Colon (tissue), 2 donors: ENCODE measurements around the gene ATG16L2.

Source experiments
- FAIRE-seq: peaks from 2 replicates; lab custom pipeline; 2012; peaks lifted over from hg19 to GRCh38; lab: Jason Lieb, UNC
- donor health status: control.
- donor health status: control.

ATG16L2 gene, protein sequence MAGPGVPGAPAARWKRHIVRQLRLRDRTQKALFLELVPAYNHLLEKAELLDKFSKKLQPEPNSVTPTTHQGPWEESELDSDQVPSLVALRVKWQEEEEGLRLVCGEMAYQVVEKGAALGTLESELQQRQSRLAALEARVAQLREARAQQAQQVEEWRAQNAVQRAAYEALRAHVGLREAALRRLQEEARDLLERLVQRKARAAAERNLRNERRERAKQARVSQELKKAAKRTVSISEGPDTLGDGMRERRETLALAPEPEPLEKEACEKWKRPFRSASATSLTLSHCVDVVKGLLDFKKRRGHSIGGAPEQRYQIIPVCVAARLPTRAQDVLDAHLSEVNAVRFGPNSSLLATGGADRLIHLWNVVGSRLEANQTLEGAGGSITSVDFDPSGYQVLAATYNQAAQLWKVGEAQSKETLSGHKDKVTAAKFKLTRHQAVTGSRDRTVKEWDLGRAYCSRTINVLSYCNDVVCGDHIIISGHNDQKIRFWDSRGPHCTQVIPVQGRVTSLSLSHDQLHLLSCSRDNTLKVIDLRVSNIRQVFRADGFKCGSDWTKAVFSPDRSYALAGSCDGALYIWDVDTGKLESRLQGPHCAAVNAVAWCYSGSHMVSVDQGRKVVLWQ

DNA sequence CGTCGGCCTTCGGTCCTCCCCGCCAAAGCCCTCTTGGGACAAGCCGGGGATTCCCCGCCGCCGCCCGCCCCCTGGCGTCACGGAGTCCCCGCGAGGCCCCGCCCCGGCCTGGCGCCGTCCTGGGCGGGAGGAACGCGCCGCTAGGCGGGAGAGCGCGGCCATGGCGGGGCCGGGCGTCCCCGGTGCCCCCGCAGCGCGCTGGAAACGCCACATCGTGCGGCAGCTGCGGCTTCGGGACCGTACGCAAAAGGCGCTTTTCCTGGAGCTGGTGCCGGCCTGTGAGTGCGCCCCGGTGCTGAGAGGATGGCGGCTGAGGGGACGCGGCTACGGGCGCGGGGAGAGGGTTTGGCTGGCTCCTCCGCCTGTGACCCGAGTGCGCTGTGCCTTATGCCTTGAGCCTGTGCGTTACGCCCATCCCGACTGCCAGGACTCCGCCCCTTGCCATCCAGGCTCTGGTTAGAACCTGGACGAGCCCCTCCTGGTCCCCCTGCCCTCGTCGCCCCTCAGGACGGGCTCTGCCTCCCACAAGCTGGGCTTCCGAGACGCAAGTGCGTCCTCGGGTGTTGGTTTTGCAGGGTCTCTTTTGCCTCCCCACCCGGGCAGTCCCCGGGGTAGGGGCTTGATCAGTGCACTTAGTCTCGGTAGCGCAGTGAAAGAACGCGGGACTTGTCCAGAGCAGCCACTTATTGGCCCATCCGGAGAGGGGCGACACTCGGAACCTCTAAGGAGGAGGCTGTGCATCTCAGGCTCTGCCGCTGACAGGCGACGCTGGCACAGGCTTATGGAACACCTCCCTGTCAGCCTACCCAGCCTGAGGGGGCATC lies at the start of gene ATG16L2:
Gene ATG16L2, plus strand, starts transcription at position 126 of the 824 bp plus-strand sequence. Its CDS starts 35 bp downstream, at position 161.
- no peak for FAIRE-seq

DNA sequence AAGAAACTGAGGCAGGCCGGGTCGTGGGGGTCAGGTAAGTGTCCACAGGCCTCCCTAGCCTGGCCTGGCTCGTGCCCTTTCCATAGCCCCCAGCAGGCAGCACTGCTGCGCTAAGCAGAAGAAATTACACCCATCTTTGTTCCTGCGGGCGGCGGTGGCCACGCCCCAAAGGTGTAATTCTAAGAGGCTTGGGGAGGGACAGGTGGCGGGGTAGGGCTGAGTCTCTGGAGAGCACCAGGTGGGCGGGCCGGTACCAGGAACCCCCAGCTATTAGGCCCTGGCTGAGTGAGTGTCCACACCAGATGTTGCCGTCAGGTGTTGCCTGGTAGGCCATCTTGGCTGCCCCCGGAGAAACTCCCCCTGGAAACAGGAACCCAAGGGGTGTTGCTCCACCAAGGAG lies 49.7 kb upstream of the ATG16L2 start:
- FAIRE-seq: no peak

DNA sequence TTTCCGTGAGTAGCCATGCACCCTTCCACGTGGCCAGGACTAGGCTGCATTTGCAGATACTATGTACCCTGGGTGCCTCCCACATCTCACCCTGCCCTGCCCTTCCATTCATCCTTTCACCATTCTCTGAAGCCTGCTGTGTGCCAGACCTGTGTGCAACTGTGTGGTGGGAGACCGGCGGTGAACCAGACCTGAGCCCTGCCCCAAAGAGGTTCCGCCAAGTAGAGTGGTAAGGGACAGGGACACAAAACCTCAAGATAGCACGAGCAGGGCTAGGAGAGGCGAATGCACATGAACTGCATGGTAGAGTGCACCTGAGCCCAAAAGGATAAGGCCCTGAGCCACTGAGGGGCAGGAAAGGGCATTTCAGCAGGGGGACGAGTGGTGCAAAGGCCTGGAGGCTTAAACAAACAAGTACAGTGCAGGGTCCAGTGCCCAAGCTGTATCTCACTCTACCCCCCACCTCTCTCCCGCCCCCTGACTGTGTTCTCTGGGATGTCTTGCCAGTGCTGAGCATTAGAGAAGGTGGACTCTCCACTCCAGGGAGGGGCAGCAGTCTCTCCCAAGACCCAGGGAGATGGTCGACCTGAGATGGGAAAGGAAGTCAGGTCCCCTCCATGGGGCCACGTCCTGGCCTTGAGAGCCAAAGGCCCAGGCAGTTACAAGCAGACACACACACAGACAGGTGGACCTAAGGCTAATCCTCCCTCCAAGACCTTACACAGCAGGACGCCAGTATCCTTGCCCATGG lies 47.9 kb upstream of the ATG16L2 start:
- no peak for FAIRE-seq

DNA sequence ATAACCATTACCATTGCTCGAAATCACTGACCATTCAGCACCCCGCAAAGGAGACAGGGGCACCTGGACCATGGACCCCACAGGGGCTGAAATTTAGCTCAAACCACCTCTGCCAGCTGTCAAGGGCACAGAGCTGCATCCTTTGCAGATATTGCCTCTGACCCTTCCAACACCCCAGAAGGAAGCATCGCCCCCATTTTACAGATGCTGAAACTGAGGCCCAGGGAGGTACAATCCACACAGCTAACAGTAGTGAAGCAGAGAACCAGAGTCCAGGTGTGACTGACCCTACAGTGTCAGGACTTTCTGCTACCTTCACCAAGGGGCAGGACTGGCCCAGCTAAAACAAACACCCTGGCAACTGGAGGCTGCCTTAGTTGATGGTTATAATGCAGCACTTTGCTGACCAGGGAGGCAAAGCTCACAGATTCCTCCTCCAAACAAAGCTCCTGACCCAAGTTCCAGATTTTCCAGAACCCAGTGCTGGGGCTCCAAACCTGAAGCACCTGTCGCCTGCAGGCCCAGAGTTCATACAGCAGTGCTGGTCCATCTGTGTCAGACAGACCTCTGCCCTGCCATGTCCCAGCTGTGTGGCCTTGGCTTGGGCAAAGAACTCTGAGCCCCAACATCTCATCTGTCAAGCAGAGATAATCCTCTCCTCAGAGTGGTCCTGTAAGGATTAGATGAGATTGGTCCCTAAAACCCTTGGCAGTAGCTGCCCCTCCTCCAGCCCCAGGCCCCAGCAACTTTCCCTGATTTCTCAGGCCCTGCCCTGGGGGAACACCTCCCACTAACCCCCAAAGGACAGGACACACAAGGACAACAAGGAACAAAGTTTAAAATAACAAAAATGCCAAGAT lies 46.8 kb upstream of the ATG16L2 start:
- FAIRE-seq: no peak

DNA sequence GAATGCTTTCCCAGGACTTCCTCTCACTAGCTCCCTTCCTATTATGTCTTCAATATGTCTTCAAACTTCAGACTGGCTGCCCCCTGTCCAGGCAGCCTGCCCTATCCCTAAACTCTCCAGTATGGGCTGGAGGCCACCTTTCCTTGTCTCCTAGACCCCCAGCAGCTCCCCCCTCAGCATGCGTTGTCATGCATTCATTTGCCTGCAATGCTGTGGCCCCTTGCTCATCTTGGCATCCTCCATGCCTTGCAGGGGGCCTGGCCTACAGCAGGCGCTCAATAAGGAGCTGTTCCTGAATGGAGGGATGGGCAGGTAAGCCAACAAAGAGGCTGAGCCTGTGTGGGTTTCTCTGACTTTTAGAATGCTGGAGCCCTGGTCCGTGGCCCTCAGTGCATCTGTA lies 45.6 kb upstream of the ATG16L2 start:
- no peak for FAIRE-seq

DNA sequence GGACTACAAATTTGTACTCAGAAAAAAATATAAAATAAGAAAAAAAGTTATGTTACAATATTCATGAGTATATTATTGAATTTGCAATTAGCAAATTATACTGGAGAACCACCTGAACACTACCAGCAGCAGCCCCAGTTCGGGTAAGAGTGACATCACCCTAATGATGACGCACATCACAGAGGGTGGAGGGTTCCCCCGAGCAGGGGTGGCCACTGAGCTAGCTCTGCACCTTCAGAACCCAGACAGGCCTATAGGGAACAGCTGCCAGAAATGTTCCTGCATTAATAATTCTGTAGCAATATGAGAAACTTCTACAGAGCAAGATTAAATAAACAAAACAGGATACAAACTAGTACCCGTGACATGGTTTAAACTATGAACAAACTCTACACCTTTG lies 44.5 kb upstream of the ATG16L2 start:
- no peak for FAIRE-seq

DNA sequence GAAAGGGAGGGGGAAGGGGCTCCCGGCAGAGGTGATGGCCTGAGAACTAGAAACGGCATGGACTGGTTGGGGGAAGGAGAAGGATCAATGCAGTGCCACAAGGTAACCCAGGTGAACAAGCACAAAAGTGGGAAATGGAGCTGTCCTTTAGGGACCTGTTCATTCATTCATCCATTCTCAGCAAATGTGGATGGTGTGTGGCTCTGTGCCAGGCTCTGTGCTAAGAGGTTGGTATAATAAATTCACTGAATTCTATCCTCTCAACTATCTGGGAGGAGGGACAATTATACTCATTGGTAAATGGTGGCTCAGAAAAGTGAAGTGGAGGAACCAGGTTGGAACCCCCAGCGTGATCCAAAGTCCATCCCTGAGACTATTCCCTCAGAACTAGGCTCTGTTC lies 43.4 kb upstream of the ATG16L2 start:
- FAIRE-seq: no peak

DNA sequence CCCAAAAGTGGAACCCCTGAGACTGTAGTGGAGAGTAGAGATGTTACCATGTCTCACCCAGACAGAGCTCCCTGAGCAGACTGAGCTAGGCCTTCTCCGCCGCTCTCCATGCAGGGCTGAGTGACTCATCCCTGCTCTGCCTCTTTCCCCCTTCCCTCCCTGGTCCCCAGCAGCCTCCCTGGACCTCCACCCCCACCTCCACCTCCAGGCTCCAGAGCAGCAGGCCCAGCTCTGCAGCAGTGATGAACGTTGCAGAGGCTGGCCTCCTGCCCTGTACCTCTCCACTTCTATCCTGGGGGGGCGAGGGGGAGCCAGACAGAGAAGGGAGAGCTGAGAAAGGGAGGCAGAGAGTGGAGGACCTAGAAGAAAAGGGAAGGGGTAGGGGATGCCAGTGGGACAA lies 42.7 kb upstream of the ATG16L2 start:
- no peak for FAIRE-seq

DNA sequence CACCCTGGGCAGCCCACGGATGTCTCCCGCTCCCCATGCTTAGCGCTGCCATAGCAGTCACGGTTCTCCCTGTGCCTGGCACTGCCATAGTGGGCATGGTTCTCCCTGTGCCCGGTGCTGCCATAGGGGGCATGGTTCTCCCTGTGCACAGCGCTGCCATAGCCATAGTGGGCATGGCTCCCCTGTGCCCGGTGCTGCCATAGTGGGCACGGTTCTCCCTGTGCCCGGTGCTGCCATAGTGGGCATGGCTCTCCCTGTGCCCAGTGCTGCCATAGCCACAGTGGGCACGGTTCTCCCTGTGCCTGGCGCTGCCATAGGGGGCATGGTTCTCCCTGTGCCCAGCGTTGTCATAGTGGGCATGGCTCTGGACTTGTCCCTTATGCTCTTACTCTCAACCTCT lies 42.2 kb upstream of the ATG16L2 start:
- no peak for FAIRE-seq

DNA sequence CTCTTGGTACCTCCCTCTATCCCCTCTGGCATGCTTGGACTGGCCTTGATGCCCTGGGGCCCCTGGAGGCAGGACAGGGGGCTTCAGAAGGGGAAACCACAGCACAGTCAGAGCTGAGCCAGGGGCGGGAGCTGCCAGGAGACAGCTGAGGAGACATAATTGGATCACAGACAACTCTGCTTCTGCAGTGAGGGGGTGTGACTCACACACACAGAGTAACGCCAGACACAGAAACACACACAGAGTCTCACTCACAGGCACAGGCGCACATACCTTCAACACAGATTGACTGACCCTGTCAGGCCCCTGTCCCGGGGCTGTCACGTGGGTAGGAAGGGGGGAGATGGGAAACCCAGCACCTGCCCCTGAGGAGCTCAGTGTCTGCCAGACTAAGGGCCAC lies 40.9 kb upstream of the ATG16L2 start:
- FAIRE-seq: no peak

DNA sequence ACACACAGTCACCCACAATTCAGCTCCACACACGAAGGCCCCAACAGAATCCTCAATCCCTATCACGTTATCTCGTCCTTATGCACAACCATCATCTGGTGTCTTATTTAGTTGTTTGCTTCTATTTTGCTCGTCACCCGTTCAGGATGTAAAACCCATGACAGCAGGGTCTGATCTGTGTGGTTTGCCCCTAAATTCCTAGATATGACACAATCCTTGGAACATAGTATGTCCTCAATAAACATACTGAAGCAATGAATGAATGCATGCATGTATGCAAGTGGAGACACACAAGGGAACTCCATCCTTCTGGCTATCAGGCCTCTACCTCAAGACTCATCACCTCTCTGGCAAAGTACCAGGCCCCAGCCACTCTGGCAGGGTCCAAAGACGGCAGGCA lies 40.5 kb upstream of the ATG16L2 start:
- FAIRE-seq: no peak

DNA sequence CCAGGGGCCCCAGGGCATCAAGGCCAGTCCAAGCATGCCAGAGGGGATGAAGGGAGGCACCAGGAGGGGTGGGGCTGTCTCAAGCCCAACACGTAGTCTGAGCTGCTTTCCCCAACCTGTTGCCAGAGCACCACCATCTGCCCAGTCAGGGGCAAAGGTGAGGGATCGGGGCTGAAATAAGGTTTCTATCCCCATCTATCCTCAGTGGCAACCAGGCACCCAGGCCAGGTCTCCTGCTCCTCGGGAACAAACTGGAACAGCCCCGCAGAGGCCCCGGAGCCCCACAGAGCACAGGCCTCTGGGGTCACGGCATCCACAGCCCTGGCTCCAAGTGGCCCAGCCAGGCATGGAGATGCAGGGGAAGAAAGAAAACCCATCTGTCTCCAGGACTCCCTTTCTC lies 39.7 kb upstream of the ATG16L2 start:
- FAIRE-seq: no peak

DNA sequence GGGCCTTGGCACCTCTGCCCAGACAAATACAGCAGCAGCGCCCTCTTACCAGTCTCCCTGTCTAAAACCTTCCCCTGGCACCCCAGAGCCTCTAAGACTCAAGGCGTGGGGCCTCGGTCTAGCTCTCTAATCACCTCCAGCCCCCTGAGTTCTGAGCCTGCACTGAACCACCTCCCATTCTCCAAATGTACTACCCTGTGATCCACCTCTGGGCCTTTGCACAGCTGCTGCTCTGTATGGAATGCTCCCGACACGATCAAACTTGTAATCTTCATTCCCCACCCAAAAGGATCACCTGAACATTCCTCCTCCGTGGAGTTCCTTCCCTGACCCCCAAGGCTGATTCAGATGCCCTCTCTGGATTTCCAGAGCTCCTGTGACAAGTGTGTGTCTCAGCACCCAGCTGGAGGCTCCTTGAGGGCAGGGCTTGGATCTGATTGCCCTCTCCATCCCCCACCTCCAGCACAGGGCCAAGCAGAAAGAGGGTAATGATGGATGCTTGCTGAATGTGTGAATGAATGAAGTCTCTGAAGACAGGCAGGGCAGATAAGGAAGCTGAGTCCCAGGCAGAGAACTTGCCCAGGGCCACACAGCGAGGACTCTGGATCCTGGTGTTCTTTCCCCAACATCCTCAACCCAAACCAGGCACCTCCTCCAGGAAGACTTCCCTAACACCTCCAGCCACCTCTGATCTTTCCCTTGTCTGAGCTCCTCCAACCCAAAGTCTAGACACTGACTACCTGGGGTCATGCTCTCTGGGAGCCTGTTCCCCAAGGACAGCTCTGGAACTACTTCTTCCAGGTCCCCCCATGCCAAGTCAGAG lies 38.7 kb upstream of the ATG16L2 start:
- FAIRE-seq: no peak

DNA sequence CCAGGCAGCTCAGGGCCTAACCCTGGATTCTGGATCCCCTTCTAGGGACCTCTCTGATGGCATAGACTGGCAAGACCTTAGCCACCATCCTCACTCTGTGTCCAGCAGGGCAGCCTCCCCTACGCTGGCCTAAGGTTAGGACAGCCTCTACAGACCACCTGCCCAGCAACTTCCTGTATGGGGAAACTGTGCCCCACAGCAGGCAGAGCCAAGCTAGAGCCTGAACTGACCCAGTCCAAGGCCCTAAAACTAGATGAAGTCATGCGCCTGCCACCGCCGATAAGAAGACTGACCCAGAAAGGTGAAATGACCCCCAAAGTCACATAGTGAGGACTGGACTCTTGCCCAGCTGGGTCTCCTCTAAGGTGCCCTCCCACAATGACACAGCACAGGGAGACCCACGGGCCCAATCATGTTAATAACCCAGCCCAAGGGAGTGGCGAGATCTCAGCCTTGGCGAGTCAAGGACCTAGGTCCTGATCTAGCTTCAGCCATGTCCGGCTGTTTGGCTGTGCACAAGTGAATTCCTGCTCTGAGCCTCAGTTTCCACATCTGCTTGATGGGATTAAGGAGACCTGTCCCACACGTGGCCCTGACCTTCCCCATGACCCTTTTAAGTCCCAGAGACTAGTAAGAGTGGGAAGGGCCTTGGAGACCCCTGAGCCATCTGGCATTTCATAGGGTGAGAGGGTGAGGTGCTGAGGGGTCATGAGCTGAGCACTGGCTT lies 37.9 kb upstream of the ATG16L2 start:
- FAIRE-seq: no peak

DNA sequence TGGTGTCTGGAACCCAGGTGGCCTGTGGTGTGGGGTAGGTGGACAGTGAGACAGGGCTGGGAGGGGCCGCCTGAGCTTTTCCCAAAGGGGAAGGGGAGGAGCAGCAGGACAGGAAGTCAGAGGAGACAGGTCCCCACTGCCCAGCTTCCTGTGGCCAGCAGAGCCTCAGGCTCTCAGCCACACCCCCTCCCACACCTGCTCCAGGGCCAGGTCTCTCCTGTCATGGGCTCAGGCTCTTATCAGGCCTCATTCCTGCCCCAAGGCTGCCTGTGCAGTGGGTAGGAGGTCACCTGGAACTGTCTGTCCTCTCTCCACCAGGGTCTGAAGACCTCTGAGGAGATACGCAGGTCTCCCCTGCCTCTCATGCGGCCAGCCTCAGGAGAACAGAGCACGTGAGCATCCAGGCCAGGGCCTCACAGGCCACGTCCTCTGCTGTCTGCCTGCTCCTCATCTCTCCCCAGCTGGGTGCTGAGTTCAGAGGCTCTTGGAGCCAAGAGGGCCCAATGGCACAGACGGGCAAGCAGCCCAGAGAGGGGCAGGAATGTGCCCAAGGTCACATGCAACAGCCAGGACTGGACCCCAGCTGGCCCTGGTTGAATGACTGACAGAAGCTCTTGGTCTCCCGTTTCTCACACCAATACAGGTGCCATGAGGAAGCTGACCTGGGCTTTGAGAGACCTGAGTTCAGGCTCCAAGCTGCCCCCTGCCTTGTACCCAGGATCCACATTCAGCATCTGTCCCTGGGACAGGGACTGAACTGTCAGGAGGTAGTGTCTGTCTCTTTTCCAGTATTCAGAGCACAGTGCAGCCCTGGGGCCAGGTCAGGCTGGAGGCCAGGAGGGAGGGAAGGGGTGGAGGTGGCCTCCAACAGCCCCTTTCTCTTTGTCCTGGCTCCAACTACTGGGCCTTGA lies 37.1 kb upstream of the ATG16L2 start:
- no peak for FAIRE-seq

DNA sequence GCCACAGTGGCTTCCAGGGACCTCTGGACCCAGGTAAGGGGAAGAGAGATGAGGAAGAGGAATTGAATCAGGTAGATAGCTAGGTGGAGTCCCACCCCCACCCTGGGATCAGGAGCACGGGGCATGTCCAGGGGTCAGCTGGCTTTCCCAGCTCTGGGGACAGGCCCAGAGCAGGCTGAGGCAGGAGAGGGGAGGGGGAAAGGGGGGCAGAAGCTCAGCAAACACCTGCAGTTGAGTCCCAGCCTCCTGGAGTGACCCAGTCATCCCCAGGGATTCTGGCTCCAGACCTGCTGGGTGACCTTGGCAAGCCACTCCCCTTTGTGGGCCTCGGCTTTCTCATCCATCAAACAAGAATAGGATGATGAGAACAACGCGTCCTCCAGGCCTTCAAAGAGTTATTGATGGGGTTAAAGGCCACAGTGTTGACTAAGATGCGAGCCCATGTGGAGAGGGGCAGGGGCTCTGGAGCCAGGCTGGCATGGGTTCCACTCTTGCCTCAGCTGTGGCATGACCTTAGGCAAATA lies 36.4 kb upstream of the ATG16L2 start:
- no peak for FAIRE-seq

DNA sequence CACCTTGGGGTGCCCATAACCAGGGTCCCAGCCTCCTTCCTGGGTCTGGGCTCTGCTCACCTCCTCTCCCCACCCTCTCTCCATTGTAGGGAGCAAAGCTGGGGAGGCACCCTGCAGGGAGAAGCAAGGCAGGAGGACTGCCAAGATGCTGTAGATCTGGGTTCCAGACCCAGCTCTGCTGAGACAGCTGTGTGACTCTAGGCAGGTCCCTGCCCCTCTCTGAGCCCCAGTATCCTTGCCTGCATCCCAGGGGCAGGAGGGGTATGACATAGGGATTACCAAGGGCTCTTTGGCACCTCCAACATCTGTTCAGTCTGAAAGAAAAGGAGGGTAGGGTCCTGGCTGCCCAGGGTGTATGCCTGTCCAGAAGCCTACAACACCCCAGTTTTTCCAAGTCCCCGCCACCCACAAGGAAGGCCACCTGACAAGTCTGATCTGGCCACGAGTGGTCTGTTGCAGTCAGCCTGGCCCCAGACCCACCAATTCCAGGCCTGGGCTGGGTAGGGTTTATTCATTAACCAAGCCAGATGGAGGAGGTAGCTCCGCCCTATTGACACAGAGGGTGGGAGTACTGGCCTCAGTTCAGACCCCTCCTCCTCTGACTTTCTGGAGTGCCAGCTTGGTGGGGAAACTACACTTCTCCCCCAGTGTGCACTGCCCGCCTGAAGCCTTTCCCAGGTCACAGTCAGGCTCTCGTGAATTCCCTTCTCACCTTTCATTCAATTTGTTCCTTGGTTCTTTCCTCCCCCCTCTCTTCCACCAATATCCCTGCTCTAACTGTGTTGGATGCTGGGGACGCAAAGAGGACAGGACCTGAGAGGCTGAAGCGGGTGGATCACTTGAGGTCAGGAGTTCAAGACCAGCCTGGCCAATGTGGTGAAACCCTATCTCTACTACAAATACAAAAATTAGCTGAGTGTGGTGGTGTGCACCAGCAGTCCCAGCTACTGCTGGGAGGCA lies 35.4 kb upstream of the ATG16L2 start:
- no peak for FAIRE-seq
